PFSK-1 (cell line): ENCODE results near the gene PDSS1.

Experiments
- POLR2AphosphoS5 ChIP-seq: IDR thresholded peaks from 2 replicates; pipeline ENCODE4 v1.6.1; 2012; ENCODE audit warnings: low read depth, mild to moderate bottlenecking, control low read depth, low read length, moderate library complexity
- SIN3A ChIP-seq: IDR thresholded peaks from 2 replicates; pipeline ENCODE4 v1.6.1; 2012; ENCODE audit warnings: mild to moderate bottlenecking, low read length, moderate library complexity, borderline replicate concordance; ENCODE audit not compliant: insufficient read depth
- TAF1 ChIP-seq: IDR thresholded peaks from 2 replicates; pipeline ENCODE4 v1.6.1; 2012; ENCODE audit warnings: low read length, control low read depth, borderline replicate concordance; ENCODE audit not compliant: insufficient read depth

DNA sequence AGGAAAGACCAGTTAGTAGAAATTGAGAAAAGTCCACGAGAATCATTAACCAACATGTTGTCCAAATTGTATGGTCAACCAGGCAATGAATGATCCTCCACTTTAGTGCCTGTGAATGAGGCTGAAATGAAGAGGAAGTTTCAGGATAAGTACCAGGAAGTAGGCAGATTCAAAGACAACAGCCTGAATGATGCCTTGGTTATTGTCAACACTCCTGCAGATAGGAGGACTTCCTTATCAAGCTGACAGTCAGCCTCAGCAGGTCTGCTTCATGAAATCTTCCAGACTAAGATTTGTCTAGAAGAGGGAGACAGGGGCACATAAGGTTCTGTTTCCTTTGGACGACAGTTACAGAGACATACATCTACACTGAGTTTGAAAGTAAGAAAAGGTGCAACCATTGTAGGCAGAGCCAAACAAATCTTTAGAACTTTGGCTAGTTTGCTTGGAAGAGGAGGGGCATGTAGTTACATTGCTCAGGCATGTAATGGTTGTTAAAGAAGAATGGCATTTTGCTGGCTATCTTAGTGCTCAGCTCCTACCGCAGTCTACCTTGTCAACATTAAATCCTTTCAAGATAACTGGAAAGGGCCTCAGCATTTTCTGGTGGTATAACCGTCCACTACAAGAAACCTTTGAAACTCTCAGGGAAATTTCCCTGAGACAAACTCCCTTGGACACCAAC is 81.8 kb downstream of the PDSS1 start:
- TF ChIP-seq POLR2AphosphoS5, result no peak
- no peak for TF ChIP-seq TAF1
- no peak for TF ChIP-seq SIN3A
